Liver (tissue), 9 donors: ENCODE measurements around the gene RXRG. TPM values are rescaled to one million over a fixed set of nuclear protein-coding genes. Genes with fewer than 3 reads are reported as not detected.

Source experiments
- DNase-seq: peaks from one replicate; pipeline ENCODE4 v3.0.0-alpha.2; 2017; ENCODE audit warnings: low spot score
- H3K27ac ChIP-seq, 2 donors: one replicate each; pipeline ENCODE4 v1.7.0; 2013; ENCODE audit warnings: inconsistent platforms in 2 of 2, low read length in 2 of 2, control low read depth in 1 of 2, low read depth in 1 of 2, mild to moderate bottlenecking in 1 of 2
- H3K27me3 ChIP-seq, 4 donors: one replicate each; pipeline versions ENCODE4 v1.6.1 to v1.7.0; 2013; ENCODE audit warnings: low read length in 3 of 4, inconsistent platforms in 1 of 4, mild to moderate bottlenecking in 1 of 4, moderate library complexity in 1 of 4; ENCODE audit not compliant: control insufficient read depth in 4 of 4, insufficient read depth in 4 of 4
- H3K36me3 ChIP-seq, 4 donors: one replicate each; pipeline versions ENCODE4 v1.6.1 to v1.7.0; 2013; ENCODE audit warnings: low read length in 3 of 4, mild to moderate bottlenecking in 3 of 4, low read depth in 1 of 4, moderate library complexity in 1 of 4; ENCODE audit not compliant: control insufficient read depth in 4 of 4, insufficient read depth in 3 of 4
- H3K4me1 ChIP-seq, 4 donors: one replicate each; pipeline versions ENCODE4 v1.6.1 to v1.7.0; 2013; ENCODE audit warnings: low read length in 3 of 4, mild to moderate bottlenecking in 3 of 4, moderate library complexity in 1 of 4; ENCODE audit not compliant: control insufficient read depth in 4 of 4, insufficient read depth in 4 of 4
- H3K4me3 ChIP-seq, 3 donors: one replicate each; pipeline versions ENCODE4 v1.6.1 to v1.7.0; 2013; ENCODE audit warnings: low read length in 3 of 3, control low read depth in 1 of 3, low read depth in 1 of 3, mild to moderate bottlenecking in 1 of 3
- H3K9ac ChIP-seq, 2 donors: one replicate each; pipeline ENCODE4 v1.7.0; 2013; ENCODE audit warnings: low read length in 2 of 2, mild to moderate bottlenecking in 2 of 2, moderate library complexity in 2 of 2, control low read depth in 1 of 2, low read depth in 1 of 2
- H3K9me3 ChIP-seq, 4 donors: one replicate each; pipeline versions ENCODE4 v1.6.1 to v1.7.0; 2013; ENCODE audit warnings: low read length in 3 of 4; ENCODE audit not compliant: control insufficient read depth in 4 of 4
- ATF3 ChIP-seq: IDR thresholded peaks from 2 replicates; pipeline ENCODE4 v1.6.1; 2016; ENCODE audit warnings: antibody characterized with exemption
- CTCF ChIP-seq: fragments of 150-350 bp; IDR thresholded peaks from 2 replicates; pipeline ENCODE4 v1.5.1; 2017; ENCODE audit warnings: improper control_type of control experiment, low read depth, low read length; ENCODE audit not compliant: missing input control
- EGR1 ChIP-seq, 2 donors: IDR thresholded peaks; 2 replicates each; pipeline ENCODE4 v1.6.1; 2016 to 2018; ENCODE audit warnings: antibody characterized with exemption in 2 of 2, low read depth in 2 of 2
- GABPA ChIP-seq, 2 donors: IDR thresholded peaks in 1 of 2; conservative IDR thresholded peaks in 1 of 2; 2 replicates each; pipeline ENCODE4 v1.6.1; 2016; ENCODE audit warnings: antibody characterized with exemption in 2 of 2, mild to moderate bottlenecking in 1 of 2, moderate library complexity in 1 of 2
- HNF4A ChIP-seq, 2 donors: conservative IDR thresholded peaks; 2 replicates each; pipeline ENCODE4 v1.6.1; 2016; ENCODE audit warnings: antibody characterized with exemption in 2 of 2, mild to moderate bottlenecking in 2 of 2
- HNF4G ChIP-seq: IDR thresholded peaks from 2 replicates; pipeline ENCODE4 v1.6.1; 2016; ENCODE audit warnings: antibody characterized with exemption
- MAX ChIP-seq: IDR thresholded peaks from 2 replicates; pipeline ENCODE4 v1.6.1; 2016; ENCODE audit warnings: antibody characterized with exemption
- RAD21 ChIP-seq, 2 donors: IDR thresholded peaks; 2 replicates each; pipeline ENCODE4 v1.6.1; 2016; ENCODE audit warnings: antibody characterized with exemption in 2 of 2, mild to moderate bottlenecking in 2 of 2
- REST ChIP-seq: IDR thresholded peaks from 2 replicates; pipeline ENCODE4 v1.6.1; 2016; ENCODE audit warnings: antibody characterized with exemption, mild to moderate bottlenecking
- RXRA ChIP-seq, 2 donors: IDR thresholded peaks; 2 replicates each; pipeline ENCODE4 v1.6.1; 2017 to 2018; ENCODE audit warnings: antibody characterized with exemption in 2 of 2, mild to moderate bottlenecking in 1 of 2
- SP1 ChIP-seq: IDR thresholded peaks from 2 replicates; pipeline ENCODE4 v1.6.1; 2018; ENCODE audit warnings: antibody characterized with exemption, mild to moderate bottlenecking
- TAF1 ChIP-seq: conservative IDR thresholded peaks from 2 replicates; pipeline ENCODE4 v1.6.1; 2016; ENCODE audit warnings: antibody characterized with exemption, mild to moderate bottlenecking
- YY1 ChIP-seq: IDR thresholded peaks from 2 replicates; pipeline ENCODE4 v1.6.1; 2016; ENCODE audit warnings: antibody characterized with exemption, mild to moderate bottlenecking
- ZBTB33 ChIP-seq: IDR thresholded peaks from 2 replicates; pipeline ENCODE4 v1.6.1; 2016; ENCODE audit warnings: antibody characterized with exemption
- WGBS: extraction: QIAGEN DNeasy Blood & Tissue Kit; methylation state at CpG from one replicate; pipeline ENCODE4 v1.1.7; 2013; 5-methylcytosine and 5-hydroxymethylcytosine counted together
- polyA plus RNA-seq, 2 donors: library from polyadenylated mRNA; stranded (reverse) in 1 of 2; unstranded in 1 of 2; fragments of 200-250 nt in 1 of 2; fragments of >200 nt in 1 of 2; fragmentation: Nextera tagmentation in 1 of 2; extraction: Ambion mirVana in 1 of 2; gene quantifications; one replicate each; pipeline versions ENCODE4 v1.2.1 to v1.2.3, GENCODE V29; 2013 to 2015
- total RNA-seq, 2 donors: library from RNA; depleted of rRNA; stranded (reverse); fragments of >200 nt; gene quantifications; one replicate each; pipeline ENCODE4 v1.2.3, GENCODE V29; 2014
- donor health status: healthy.
- donor health status: healthy.
- donor health status: healthy.
- donor health status: healthy.
- donor health status: healthy.

Gene RXRG
- total and polyA plus RNA-seq, 4 donors: 0.12 to 0.44 (median 0.42) TPM; not detected in 1

- Histone ChIP-seq H3K4me3 (no peak overlapping the region), H3K36me3 (no peaks in the 10 kb centered on the region), H3K27me3 (no peaks in the 10 kb centered on the region), H3K9ac (no peak overlapping the region), H3K9me3 (peaks cover 0 to 3% (median 0%) of the 10 kb centered on the region in 4 donors), H3K27ac (no peak overlapping the region), H3K4me1 (peaks cover 3 to 17% (median 11%) of the 10 kb centered on the region in 4 donors)
- DNase-seq: no peak
- TF ChIP-seq SP1: no peak
- TF ChIP-seq HNF4A (conservative IDR thresholded peaks at IDR 0.05): peak; percentile 37 to 58
- WGBS: 51% methylated on average over 2 of the region's 2 CpGs
These were observed 18.2 kb downstream of the RXRG start for GRCh38 chr1:165426745-165427144.

GRCh38 chr1:165425621-165426020, 19.3 kb downstream of the RXRG start:
- H3K36me3 ChIP-seq: no peaks in the 10 kb centered on the region
- no peak overlapping the region for H3K4me3 ChIP-seq
- no peak overlapping the region for H3K27ac ChIP-seq
- TF ChIP-seq ZBTB33 (no peak), EGR1 (IDR thresholded peaks at IDR 0.05; ENCODE audit: low read depth in 2 of 2) (no peak), CTCF (no peak), RXRA (IDR thresholded peaks at IDR 0.05) (no peak), HNF4G (no peak), REST (no peak), YY1 (no peak), TAF1 (no peak), GABPA (IDR thresholded peaks at IDR 0.05 in 1 of 2, conservative IDR thresholded peaks at IDR 0.05 in 1 of 2) (no peak), ATF3 (no peak), SP1 (no peak), RAD21 (IDR thresholded peaks at IDR 0.05) (no peak), MAX (no peak)
- 91% methylated on average over 2 of the region's 2 CpGs for WGBS
- H3K4me1 ChIP-seq: peaks cover 3 to 17% (median 11%) of the 10 kb centered on the region in 4 donors
- no peak for DNase-seq
- no peaks in the 10 kb centered on the region for H3K27me3 ChIP-seq
- H3K9ac ChIP-seq: no peak overlapping the region
- H3K9me3 ChIP-seq: peaks cover 0 to 3% (median 0%) of the 10 kb centered on the region in 4 donors
